ENCODE results near the gene GSTP1. TPM values are rescaled to one million over a fixed set of nuclear protein-coding genes. Genes with fewer than 3 reads are reported as not detected.
A peak's percentile ranks its signal among the peaks of the same experiment; 100 is the strongest.
"Not testable (repeated sequence)": the region's sequence is repeated elsewhere in the genome, so short reads cannot be mapped to it uniquely, and the experiment has no call there.

Gene GSTP1
- total and polyA plus RNA-seq, 2 of the 8 experiments (the other 6 are each of a cell fraction or from before 2014, with no cell fraction given), result 1,454 to 3,329 TPM

DNA sequence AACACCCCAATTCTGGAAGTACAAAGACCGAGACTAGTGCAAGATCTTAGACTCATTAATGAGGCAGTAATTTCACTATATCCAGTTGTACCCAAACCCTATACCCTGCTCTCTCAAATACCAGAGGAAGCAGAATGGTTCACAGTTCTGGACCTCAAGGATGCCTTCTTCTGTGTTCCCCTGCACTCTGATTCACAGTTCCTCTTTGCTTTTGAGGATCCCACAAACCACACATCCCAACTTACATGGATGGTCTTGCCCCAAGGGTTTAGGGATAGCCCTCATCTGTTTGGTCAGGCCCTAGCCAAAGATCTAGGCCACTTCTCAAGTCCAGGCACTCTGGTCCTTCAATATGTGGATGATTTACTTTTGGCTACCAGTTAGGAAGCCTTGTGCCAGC, 40.2 kb downstream of the GSTP1 start:
- H2BK20ac ChIP-seq (ENCODE audit: low read length); H3K27ac ChIP-seq (ENCODE audit: low read depth, low read length); H3K14ac ChIP-seq (ENCODE audit: insufficient read length); H3K36me3 ChIP-seq (ENCODE audit: control insufficient read depth in 2 of 4, insufficient read depth in 4 of 4, low read length in 3 of 4); FAIRE-seq; H3K4me2 ChIP-seq (ENCODE audit: insufficient read depth in 1 of 2, low read depth in 2 of 2, low read length in 2 of 2); H3K56ac ChIP-seq (replicated peaks; ENCODE audit: insufficient read length, low read depth, low read length); H3K23me2 ChIP-seq (ENCODE audit: low read depth, low read length); H3K4me3 ChIP-seq (ENCODE audit: extremely low read depth in 1 of 4, insufficient read depth in 2 of 4, low read depth in 3 of 4, low read length in 4 of 4); H4K5ac ChIP-seq (ENCODE audit: insufficient read length, low read depth, low read length); H4K91ac ChIP-seq (replicated peaks; ENCODE audit: insufficient read length, low read length); H2BK5ac ChIP-seq (ENCODE audit: low read depth, low read length); H2AK5ac ChIP-seq (ENCODE audit: low read depth, low read length); H3K9ac ChIP-seq (replicated peaks in 1 of 4; ENCODE audit: extremely low read depth in 1 of 4, low read depth in 3 of 4, low read length in 3 of 4); H2BK15ac ChIP-seq (ENCODE audit: low read length); H2BK12ac ChIP-seq (ENCODE audit: low read depth, low read length); H3K4me1 ChIP-seq (replicated peaks in 1 of 4; ENCODE audit: control insufficient read depth in 3 of 4, insufficient read depth in 4 of 4, low read length in 3 of 4); H2BK120ac ChIP-seq (replicated peaks; ENCODE audit: low read depth, low read length); H3K18ac ChIP-seq (ENCODE audit: extremely low read depth, low read length); H4K20me1 ChIP-seq (replicated peaks in 1 of 2; ENCODE audit: control insufficient read depth in 1 of 2, insufficient read depth in 2 of 2, low read length in 2 of 2); H3K27me3 ChIP-seq (replicated peaks in 1 of 4; ENCODE audit: control insufficient read depth in 3 of 4, extremely low read depth in 1 of 4, insufficient read depth in 3 of 4, low read length in 3 of 4); H3K9me3 ChIP-seq (ENCODE audit: insufficient read depth in 2 of 2, low read depth in 1 of 2, low read length in 1 of 2); DNase-seq (ENCODE audit: low read depth in 1 of 2, low spot score in 2 of 2); H4K8ac ChIP-seq (ENCODE audit: extremely low read depth, insufficient read depth, low read length); H2AFZ ChIP-seq (ENCODE audit: low read length); H3K23ac ChIP-seq (ENCODE audit: insufficient read length); H3K4ac ChIP-seq (replicated peaks; ENCODE audit: insufficient read length, low read depth, low read length); H3K79me2 ChIP-seq (ENCODE audit: control insufficient read depth in 1 of 2, insufficient read depth in 2 of 2, low read length in 2 of 2); H3K79me1 ChIP-seq (ENCODE audit: low read depth, low read length): not testable (repeated sequence)
- WGBS, 2 experiments (ENCODE audit: extremely low coverage in 1 of 2, insufficient coverage in 1 of 2, insufficient read length in 1 of 2, insufficient replicate concordance in 2 of 2, low coverage in 1 of 2, low lambda C conversion rate in 2 of 2, missing lambda C conversion rate in 1 of 2), result 94% methylated on average over 1 of the region's 1 CpG; no CpG with 5 or more reads in 1 of the 2 experiments
- ChIA-PET POLR2A (ENCODE audit: partially characterized antibody) (interaction anchor here (1.1 to 11.7 kb wide), 3 partner anchors 7 to 40 kb away, joined by 3 to 194 read pairs (median 6); partner anchors contain the start of gene GSTP1), CTCF (ENCODE audit: partially characterized antibody) (interaction anchor here (0.9 to 1.0 kb wide), 2 partner anchors 9 to 31 kb away, joined by 3 to 4 read pairs; no protein-coding TSS in a partner anchor)
- TF ChIP-seq POLR2AphosphoS5 (IDR thresholded peaks at IDR 0.05; ENCODE audit: low read depth, low read length) (peak; percentile 42; the same call in 1 of the 2 replicates), POLR2A (IDR thresholded peaks at IDR 0.05; ENCODE audit: control extremely low read depth in 1 of 2, low read depth in 2 of 2, low read length in 2 of 2) (peak in 1 of 2 experiments; percentile 52; a peak in 1 of 3 replicates)
